Esophagus squamous epithelium (tissue), 4 donors: ENCODE results near the gene NSG1.

ENCODE experiments used
- POLR2A ChIP-seq, 4 donors: fragments of 450-650 bp; IDR thresholded peaks; one replicate each; pipeline ENCODE4 v1.6.1; 2017; ENCODE audit warnings: antibody characterized with exemption in 4 of 4, mild to moderate bottlenecking in 4 of 4, moderate library complexity in 3 of 4
- TF ChIP-seq, protein P1 (sequence below), 6 experiments: fragments of 450-650 bp in 4 of 6; fragments of 200-600 bp in 2 of 6; sonication (generic) in 2 of 6; IDR thresholded peaks; one replicate each; pipeline ENCODE4 v1.5.1; 2016 to 2019; ENCODE audit warnings: antibody characterized with exemption in 6 of 6, mild to moderate bottlenecking in 4 of 6, moderate library complexity in 4 of 6

DNA sequence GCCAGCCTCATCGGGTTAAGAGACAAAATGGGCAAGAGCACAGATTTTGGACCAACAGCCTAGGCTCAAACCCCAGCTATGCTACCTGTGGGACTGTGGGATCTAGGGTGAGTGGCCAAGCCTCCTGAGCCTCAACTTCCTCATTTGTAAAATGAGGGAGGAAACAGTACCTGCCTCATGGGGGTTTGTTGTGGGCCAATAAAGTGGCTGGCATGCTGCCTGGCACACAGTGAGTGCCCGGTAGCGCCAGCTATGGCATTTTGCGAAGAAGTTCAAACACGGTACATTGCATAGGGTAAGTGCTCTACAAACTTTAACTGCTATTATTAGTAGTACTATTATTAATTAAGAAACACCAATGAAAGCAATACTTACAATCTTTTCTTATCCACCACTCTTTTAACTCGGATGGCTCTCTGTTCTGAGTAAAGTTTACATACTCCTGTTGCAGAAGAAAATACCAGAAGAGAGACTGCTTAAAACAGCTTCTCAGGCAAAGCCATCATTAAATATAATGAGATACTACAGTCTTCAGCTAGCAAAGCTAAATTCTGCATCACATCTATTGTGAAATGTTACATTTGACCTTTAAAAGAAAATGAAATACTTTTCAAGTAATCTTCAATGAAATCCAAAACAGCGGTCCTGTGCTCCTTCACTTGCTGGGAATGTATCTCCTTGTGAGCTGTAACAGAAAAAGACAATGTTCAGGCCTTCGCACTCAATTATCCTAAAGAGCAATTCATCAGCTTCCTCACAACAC, 70.1 kb downstream of the NSG1 start:
- TF ChIP-seq, protein P1, sequence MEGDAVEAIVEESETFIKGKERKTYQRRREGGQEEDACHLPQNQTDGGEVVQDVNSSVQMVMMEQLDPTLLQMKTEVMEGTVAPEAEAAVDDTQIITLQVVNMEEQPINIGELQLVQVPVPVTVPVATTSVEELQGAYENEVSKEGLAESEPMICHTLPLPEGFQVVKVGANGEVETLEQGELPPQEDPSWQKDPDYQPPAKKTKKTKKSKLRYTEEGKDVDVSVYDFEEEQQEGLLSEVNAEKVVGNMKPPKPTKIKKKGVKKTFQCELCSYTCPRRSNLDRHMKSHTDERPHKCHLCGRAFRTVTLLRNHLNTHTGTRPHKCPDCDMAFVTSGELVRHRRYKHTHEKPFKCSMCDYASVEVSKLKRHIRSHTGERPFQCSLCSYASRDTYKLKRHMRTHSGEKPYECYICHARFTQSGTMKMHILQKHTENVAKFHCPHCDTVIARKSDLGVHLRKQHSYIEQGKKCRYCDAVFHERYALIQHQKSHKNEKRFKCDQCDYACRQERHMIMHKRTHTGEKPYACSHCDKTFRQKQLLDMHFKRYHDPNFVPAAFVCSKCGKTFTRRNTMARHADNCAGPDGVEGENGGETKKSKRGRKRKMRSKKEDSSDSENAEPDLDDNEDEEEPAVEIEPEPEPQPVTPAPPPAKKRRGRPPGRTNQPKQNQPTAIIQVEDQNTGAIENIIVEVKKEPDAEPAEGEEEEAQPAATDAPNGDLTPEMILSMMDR (IDR thresholded peaks at IDR 0.05) = no peak
- TF ChIP-seq POLR2A (IDR thresholded peaks at IDR 0.05) = no peak
